Measurements from ENCODE around the gene C3orf18. TPM values are rescaled to one million over a fixed set of nuclear protein-coding genes. Genes with fewer than 3 reads are reported as not detected.

C3orf18 gene
- total and polyA plus RNA-seq, 2 donors (not counting 3 experiments of a cell fraction or from before 2014, with no cell fraction given), result 1.7 to 2.9 TPM

DNA sequence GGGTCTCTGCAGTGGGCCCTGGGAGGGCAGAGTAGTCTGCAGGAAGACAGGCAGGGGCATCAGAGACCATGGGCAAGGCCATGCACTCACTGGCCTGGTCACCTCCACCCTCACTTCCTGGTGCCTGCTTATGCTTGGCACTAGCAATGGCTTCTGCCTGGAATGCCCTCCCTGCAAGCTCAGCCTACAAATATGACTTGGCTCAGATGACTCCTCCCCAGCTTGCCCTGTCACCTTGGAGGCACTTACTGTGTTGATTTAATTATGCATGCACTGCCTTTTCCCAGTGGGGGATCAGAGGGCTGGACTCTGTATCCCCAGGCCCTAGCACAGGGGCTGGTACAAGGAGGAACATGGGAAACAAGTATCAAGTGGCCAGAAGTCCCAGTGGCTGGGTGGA, 7.8 kb downstream of the C3orf18 start:
- dilution Hi-C loops (cut with MboI; ENCODE audit: extremely low pct_ligation_motif_present, low sequenced_read_pairs), result no loop called here
- CTCF ChIA-PET, result interaction anchor here (0.7 to 2.9 kb wide), 2 partner anchors 9 to 17 kb away, joined by 3 to 12 read pairs; no protein-coding TSS in a partner anchor

More for the DNA sequence above, 7.8 kb downstream of the C3orf18 start:
- Histone ChIP-seq H3K79me2 (ENCODE audit: control insufficient read depth, insufficient read depth, low read length) (no peaks in the 10 kb centered on the region), H3K36me3 (ENCODE audit: control insufficient read depth in 2 of 2, extremely low read depth in 1 of 2, insufficient read depth in 2 of 2, low read length in 2 of 2) (no peaks in the 10 kb centered on the region), H4K20me1 (replicated peaks; ENCODE audit: control insufficient read depth, extremely low read depth, insufficient read depth, low read length) (no peaks in the 10 kb centered on the region), H2AFZ (ENCODE audit: low read depth, low read length) (no peak overlapping the region), H3K27me3 (ENCODE audit: control insufficient read depth in 2 of 2, insufficient read depth in 2 of 2, low read length in 2 of 2) (no peaks in the 10 kb centered on the region), H3K9me3 (replicated peaks; ENCODE audit: control insufficient read depth, insufficient read depth, low read length) (no peaks in the 10 kb centered on the region), H3K9me1 (replicated peaks; ENCODE audit: control insufficient read depth, extremely low read depth, insufficient read depth, low read length) (no peaks in the 10 kb centered on the region), H3K4me1 (ENCODE audit: control insufficient read depth, extremely low read depth, insufficient read depth, low read length) (no peaks in the 10 kb centered on the region), H3K4me3 (replicated peaks in 1 of 3; ENCODE audit: insufficient read depth in 1 of 3, low read depth in 1 of 3, low read length in 3 of 3) (no peak overlapping the region), H3K9ac (replicated peaks; ENCODE audit: extremely low read depth, insufficient read depth, low read length) (no peak overlapping the region), H3K4me2 (ENCODE audit: insufficient read depth, low read length) (no peak overlapping the region), H3K27ac (ENCODE audit: insufficient read depth, low read depth, low read length) (no peak overlapping the region)
- FAIRE-seq (no peak), DNase-seq (ENCODE audit: low read depth, low spot score) (no peak)
- no TSS peak for BruUV-seq (replicated peaks)
- intact Hi-C loops (cut with micrococcal nuclease), result no loop called here
- TF ChIP-seq CTCF (IDR thresholded peaks at IDR 0.05; ENCODE audit: extremely low read depth in 1 of 2, insufficient read depth in 1 of 2, low read depth in 1 of 2, low read length in 2 of 2) (no peak), EZH2 (IDR thresholded peaks at IDR 0.05; ENCODE audit: borderline replicate concordance, low read depth, low read length, severe bottlenecking) (no peak), POLR2AphosphoS5 (IDR thresholded peaks at IDR 0.05; ENCODE audit: insufficient read depth, low read depth, low read length) (no peak), MYC (IDR thresholded peaks at IDR 0.05; ENCODE audit: low read depth, low read length) (no peak), POLR2A (IDR thresholded peaks at IDR 0.05; ENCODE audit: low read depth, low read length) (no peak), MAX (IDR thresholded peaks at IDR 0.05; ENCODE audit: insufficient read depth, insufficient read length) (no peak), JUN (IDR thresholded peaks at IDR 0.05; ENCODE audit: borderline replicate concordance, insufficient read depth, insufficient read length, low read depth) (no peak), GATA2 (IDR thresholded peaks at IDR 0.05; ENCODE audit: insufficient read depth, insufficient read length, low read depth, low read length) (no peak), FOS (IDR thresholded peaks at IDR 0.05; ENCODE audit: borderline replicate concordance, insufficient read depth, low read length) (no peak)
- POLR2A ChIA-PET, result no interaction called here

Measured in endothelial cell of umbilical vein (primary cell).